Measurements from ENCODE around the gene CNR2. TPM values are rescaled to one million over a fixed set of nuclear protein-coding genes. Genes with fewer than 3 reads are reported as not detected.

Gene CNR2
- total and polyA plus RNA-seq, 2 of the 4 experiments (the other 2 are of a cell fraction) = not detected

GRCh38 chr1:23879809-23880208 is 33.4 kb downstream of the CNR2 start:
- intact Hi-C loops (cut with micrococcal nuclease) = no loop called here
- Histone ChIP-seq H3K56ac (ENCODE audit: extremely low read depth, insufficient read depth, low read length) (no peak overlapping the region), H3K4me3 (ENCODE audit: insufficient read depth, low read depth, low read length) (no peak overlapping the region), H2BK5ac (ENCODE audit: low read depth, low read length, poor library complexity, severe bottlenecking) (no peak overlapping the region), H3K9me3 (ENCODE audit: control insufficient read depth, insufficient read depth, low read length) (peaks cover 20% of the 10 kb centered on the region), H3K9ac (ENCODE audit: low read depth, low read length) (no peak overlapping the region), H2AFZ (replicated peaks; ENCODE audit: low read length, poor library complexity) (no peak overlapping the region), H3K36me3 (ENCODE audit: control insufficient read depth, insufficient read depth, low read length) (no peaks in the 10 kb centered on the region), H2BK15ac (ENCODE audit: low read depth, low read length) (no peak overlapping the region), H3K14ac (replicated peaks; ENCODE audit: low read depth, low read length) (no peak overlapping the region), H3K18ac (ENCODE audit: low read depth, low read length) (no peak overlapping the region), H3K4me1 (ENCODE audit: control insufficient read depth, insufficient read depth, low read length) (no peaks in the 10 kb centered on the region), H4K20me1 (ENCODE audit: insufficient read depth, low read length) (no peaks in the 10 kb centered on the region), H2AK9ac (replicated peaks; ENCODE audit: low read depth, low read length, poor library complexity) (no peak overlapping the region), H4K8ac (ENCODE audit: low read depth in 2 of 2, low read length in 2 of 2) (no peak overlapping the region), H3K79me1 (ENCODE audit: low read depth in 1 of 2, low read length in 2 of 2) (no peaks in the 10 kb centered on the region), H3K27me3 (ENCODE audit: control insufficient read depth, insufficient read depth, low read length) (peaks cover 4% of the 10 kb centered on the region), H3K9me1 (ENCODE audit: insufficient read depth, low read length) (no peaks in the 10 kb centered on the region), H3K4ac (ENCODE audit: low read depth, low read length) (no peak overlapping the region), H4K5ac (ENCODE audit: low read depth, low read length) (no peak overlapping the region), H2BK120ac (ENCODE audit: low read depth, low read length) (no peak overlapping the region), H2AK5ac (ENCODE audit: low read depth, low read length) (no peak overlapping the region), H3K4me2 (ENCODE audit: low read depth, low read length) (no peak overlapping the region), H3K23ac (ENCODE audit: low read depth, low read length) (no peak overlapping the region), H4K91ac (ENCODE audit: insufficient read depth, low read depth, low read length) (no peak overlapping the region), H3K27ac (ENCODE audit: insufficient read depth, low read length) (no peak overlapping the region), H2BK20ac (ENCODE audit: low read depth, low read length) (no peak overlapping the region)
- dilution Hi-C loops (cut with HindIII; ENCODE audit: low sequenced_read_pairs, unreplicated experiment) = no loop called here
- no TSS peak for BruUV-seq (replicated peaks)
- no CpG with 5 or more reads among the region's 1 CpG for WGBS, 2 experiments (ENCODE audit: extremely low coverage in 2 of 2, insufficient read length in 1 of 2)
- DNase-seq = no peak
- TF ChIP-seq SMC3 (IDR thresholded peaks at IDR 0.05; ENCODE audit: low read depth, low read length) (no peak), MXI1 (IDR thresholded peaks at IDR 0.05; ENCODE audit: borderline replicate concordance, low read depth, low read length) (no peak), RCOR1 (IDR thresholded peaks at IDR 0.05; ENCODE audit: insufficient replicate concordance, low read length) (no peak), USF2 (IDR thresholded peaks at IDR 0.05; ENCODE audit: low read depth, low read length) (no peak), CEBPB (IDR thresholded peaks at IDR 0.05; ENCODE audit: low read depth, low read length) (no peak), RFX5 (IDR thresholded peaks at IDR 0.05; ENCODE audit: low read depth, low read length) (no peak), RAD21 (IDR thresholded peaks at IDR 0.05; ENCODE audit: low read length) (no peak), NFE2L2 (IDR thresholded peaks at IDR 0.05; ENCODE audit: low read depth, low read length) (no peak), ELK1 (IDR thresholded peaks at IDR 0.05; ENCODE audit: borderline replicate concordance, low read depth, low read length) (no peak), MAZ (IDR thresholded peaks at IDR 0.05; ENCODE audit: borderline replicate concordance, low read depth, low read length) (no peak), MAFK (IDR thresholded peaks at IDR 0.05; ENCODE audit: low read depth, low read length) (no peak), BHLHE40 (IDR thresholded peaks at IDR 0.05; ENCODE audit: low read depth, low read length) (no peak), FOS (IDR thresholded peaks at IDR 0.05; ENCODE audit: low read depth, low read length) (no peak), CHD1 (IDR thresholded peaks at IDR 0.05; ENCODE audit: low read depth, low read length) (no peak), POLR2A (IDR thresholded peaks at IDR 0.05; ENCODE audit: low read depth, low read length) (no peak)
- TF ChIP-seq, protein P1, sequence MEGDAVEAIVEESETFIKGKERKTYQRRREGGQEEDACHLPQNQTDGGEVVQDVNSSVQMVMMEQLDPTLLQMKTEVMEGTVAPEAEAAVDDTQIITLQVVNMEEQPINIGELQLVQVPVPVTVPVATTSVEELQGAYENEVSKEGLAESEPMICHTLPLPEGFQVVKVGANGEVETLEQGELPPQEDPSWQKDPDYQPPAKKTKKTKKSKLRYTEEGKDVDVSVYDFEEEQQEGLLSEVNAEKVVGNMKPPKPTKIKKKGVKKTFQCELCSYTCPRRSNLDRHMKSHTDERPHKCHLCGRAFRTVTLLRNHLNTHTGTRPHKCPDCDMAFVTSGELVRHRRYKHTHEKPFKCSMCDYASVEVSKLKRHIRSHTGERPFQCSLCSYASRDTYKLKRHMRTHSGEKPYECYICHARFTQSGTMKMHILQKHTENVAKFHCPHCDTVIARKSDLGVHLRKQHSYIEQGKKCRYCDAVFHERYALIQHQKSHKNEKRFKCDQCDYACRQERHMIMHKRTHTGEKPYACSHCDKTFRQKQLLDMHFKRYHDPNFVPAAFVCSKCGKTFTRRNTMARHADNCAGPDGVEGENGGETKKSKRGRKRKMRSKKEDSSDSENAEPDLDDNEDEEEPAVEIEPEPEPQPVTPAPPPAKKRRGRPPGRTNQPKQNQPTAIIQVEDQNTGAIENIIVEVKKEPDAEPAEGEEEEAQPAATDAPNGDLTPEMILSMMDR (conservative IDR thresholded peaks at IDR 0.05; ENCODE audit: low read depth, low read length) = no peak
- CTCF ChIA-PET = interaction anchor here (0.5 kb wide), 1 partner anchor 115 kb away, joined by 3 read pairs; no protein-coding TSS in a partner anchor
- in situ Hi-C loops (cut with MboI; ENCODE audit: low sequenced_read_pairs) = no loop called here
- no peak for ATAC-seq (ENCODE audit: low read depth)
- POLR2A ChIA-PET (ENCODE audit: unreplicated experiment) = no interaction called here
